T-helper 1 cell (primary cell): ENCODE data around the gene GUCA2A.

Experiments
- DNase-seq, 5 donors: peaks; one replicate each; pipeline ENCODE4 v3.0.0-alpha.2; 2012 to 2020

Gene GUCA2A

GRCh38 chr1:42152907-42153600 is 11.5 kb downstream of the GUCA2A start, which contains the start of gene GUCA2B:
Gene GUCA2B, plus strand, starts transcription at chr1:42153410. Its CDS starts 41 bp downstream, at chr1:42153451.
- no peak for DNase-seq

- no peak for DNase-seq
Observed at GRCh38 chr1:42152119-42152518, 12.4 kb downstream of the GUCA2A start.

DNA sequence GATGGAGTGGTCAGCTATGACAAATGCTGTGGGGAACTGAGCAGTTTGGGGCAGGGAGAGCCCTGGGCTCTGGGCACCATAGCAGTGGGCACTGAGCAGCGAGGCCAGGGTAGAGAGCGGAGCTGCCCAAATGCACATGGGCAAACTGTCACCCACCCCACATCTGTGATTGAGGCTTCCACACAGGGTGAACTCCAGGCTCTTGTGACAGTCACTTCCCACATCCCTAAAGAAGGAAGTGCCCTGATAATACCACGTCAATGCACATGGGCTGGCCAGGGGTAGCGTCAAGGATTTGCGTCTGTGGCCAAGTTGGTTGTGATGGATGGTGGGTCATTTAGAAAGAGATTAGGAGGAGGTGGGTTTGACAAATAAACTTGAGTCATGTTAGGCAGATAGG is 13.9 kb downstream of the GUCA2A start:
- DNase-seq, result no peak

- DNase-seq, result no peak
Observed at GRCh38 chr1:42148166-42148565, 16.4 kb downstream of the GUCA2A start.

DNA sequence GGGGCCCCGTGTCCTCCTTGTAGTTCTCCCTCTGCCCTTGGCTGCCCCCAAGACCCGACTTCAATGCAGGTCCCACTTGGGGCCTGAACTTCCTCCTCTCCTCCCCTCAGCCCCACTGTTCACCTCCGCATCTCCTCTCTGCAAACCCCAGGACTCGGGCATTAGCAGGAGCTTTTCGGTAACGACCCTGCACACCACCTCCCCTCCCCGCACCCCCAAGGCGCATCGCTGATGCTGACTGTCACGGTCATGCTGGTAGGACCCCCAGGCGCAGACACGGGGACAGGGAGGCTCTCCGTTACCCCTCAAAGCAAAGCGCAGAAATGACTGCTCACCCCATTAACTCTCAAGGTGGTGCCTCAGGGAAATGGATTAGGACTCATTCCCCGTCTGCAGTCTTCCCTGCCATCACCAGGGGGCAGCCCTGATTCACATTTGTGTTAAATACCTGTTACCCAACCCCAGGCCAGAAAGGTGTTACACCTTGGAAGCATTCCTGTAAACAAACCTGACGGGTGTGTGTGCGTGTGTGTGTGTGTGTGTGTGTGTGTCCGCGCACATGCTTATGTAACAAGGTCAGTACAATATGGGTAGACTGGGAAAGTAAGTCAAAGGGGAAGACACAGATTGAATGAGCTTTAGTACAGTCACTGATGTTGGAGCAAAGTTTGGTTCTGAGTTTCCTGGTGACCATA is 17.8 kb downstream of the GUCA2A start:
- peak; percentile 22 to 57 (median 41) for DNase-seq

DNA sequence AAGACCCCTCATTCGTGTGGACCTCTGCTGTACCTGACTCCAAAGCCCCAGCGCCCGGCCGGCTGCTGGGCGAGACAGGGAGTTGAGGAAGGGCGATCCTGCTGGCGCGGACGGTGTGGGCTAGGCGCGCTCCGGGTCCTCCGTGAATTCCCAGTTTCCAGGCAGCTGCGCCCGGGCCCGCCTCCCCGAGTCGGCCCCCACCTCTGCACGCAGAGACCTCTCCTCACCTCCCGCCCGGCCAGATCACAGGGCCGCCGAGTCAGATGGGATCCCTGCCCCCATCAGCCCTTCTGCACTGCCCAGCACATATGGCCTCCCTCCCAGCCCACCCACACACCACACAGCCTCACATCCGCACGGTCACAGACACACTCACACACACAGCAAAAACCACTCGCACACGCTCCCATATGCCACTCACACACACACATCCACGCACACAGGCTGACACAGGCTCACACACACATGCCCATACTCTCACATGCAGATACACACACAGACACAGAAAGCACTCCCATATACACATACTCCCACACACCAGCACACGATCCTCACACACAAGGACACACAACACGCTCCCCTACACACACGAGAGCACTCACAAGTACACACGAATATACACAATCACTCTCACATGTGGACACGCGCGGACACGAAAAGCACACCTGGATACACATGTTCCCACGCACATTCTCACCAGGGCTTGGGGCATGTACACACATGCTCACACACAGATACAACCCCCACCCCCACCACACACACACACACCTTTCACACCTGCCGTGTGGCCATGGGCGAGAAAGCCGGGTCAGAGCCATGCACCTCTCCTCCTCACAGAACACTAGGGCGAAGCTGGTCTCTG is 18.6 kb downstream of the GUCA2A start:
- no peak for DNase-seq

- no peak for DNase-seq
Observed at GRCh38 chr1:42145389-42145716, 19.2 kb downstream of the GUCA2A start.

DNA sequence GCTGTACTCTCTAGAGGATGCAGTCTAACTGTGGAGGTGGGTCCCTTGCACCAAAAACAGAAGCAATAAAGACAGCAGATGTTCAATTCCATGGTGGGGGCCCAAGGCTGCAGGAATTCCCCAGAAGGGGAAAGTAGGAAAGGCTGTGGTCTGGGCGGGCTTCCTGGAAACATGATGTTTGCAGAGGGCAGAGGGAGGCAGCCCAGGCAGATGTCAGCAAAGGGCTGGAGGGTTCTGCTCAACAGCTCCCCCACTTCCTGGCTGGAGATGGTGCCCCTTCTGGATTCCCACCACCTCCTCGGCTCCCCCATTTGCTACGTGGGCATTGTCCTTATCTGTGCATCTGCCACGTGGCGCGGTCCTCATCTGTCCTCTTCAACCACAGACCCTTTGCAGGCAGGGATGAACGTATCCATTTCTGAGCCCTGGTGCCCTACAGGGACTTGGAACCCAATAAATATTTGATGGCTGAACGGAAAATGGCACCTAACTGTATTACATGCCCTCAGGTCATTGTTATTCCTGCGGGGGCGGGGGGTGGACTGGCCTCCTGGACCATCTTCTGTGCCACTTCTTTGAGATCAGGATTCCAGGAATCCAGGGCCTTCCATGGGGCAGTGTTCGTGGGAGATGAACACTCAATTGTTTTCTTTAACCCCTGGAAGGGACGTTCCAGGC is 19.7 kb downstream of the GUCA2A start:
- no peak for DNase-seq

GRCh38 chr1:42143896-42144710 is 20.4 kb downstream of the GUCA2A start:
- DNase-seq, result no peak

DNA sequence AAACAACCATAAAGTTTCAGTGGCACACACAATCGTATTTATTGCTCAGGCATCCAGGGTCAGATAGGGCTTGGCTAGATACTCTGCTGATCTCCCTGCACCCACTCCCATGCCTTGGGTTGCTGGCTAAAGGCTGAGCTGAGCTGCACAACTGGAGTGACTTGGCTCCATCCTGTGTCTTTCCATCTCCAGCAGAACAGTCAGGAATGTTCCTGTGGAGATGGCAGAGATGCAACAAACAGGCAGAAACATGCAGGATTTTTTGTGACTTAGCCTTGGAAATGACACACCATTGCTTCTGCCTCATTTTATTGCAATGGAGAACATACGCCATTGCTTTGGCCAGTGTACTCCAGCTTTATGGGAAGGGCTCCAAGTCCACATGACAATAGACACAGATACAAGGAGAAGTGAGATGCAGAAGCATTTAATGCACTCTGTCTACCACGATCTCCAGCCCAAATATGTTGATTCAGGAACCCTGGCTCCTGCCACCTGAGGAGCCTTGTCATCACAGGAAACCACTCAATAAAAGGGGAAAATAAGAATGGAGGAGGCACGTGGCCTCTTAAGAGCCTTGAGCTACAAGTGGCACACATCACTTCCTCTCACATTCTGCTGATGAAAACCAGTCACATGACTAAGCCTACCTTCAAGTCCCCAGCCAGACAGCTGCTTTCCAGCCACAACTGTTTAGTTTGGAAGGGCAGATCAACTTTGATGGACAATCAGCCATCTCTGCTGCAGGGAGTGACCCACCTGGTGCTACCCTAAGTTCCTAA is 21.5 kb downstream of the GUCA2A start:
- DNase-seq, result no peak

DNA sequence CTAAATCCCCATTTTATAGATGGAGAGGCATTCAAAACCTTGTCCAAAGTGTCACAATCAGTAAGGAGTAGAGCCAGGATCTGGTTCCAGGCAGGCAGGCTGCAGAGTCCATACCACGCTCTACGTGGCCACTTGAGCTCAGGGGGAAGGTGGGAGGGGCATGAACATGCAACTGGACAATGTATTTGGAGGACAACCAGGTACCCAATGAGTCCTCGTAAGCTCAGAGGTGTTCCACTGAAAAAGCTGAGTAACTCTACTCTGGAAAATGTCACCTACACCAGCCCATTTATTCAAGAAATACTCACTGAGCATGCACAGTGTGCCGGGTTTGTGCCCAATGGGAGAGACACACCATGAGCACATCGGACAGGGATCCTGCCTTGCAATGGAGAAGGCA is 22.6 kb downstream of the GUCA2A start:
- no peak for DNase-seq

DNA sequence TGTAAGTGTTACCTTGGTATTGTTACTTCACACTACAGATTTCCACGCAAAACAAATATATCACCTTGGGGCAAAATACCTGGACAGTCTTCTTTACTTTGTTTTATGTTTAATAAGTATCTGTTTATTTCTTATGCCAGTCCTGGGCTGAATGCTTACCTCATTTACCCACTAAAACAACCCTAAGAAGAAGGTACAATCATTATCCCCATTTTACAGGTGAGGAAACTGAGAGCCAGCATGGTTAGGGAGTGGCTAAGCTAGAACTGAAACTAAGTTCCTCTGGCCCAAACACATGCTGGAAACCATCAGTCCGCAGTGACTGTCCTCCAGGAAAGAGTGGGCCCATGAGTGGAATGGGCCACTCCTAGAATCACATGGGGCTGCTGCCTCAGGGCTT is 24.4 kb downstream of the GUCA2A start:
- DNase-seq, result no peak

DNA sequence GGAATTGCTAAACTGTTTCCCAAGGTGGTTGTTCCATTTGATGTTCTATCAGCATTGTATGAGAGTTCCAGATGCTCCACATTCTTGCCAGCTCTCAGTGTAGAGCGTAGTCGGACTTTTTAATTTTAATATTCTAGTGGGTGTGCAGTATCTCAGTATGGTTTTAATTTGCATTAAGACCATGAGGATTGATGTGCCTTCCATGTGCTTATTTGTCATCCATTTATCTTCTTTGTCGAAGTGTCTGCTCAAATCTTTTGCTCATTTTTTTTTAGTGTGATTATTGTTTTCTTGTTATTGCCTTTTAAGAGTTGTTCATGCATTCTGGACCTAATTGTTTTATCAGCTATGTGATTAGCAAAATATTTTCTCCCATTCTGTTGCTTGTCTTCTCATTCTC is 25.1 kb downstream of the GUCA2A start:
- no peak for DNase-seq

DNA sequence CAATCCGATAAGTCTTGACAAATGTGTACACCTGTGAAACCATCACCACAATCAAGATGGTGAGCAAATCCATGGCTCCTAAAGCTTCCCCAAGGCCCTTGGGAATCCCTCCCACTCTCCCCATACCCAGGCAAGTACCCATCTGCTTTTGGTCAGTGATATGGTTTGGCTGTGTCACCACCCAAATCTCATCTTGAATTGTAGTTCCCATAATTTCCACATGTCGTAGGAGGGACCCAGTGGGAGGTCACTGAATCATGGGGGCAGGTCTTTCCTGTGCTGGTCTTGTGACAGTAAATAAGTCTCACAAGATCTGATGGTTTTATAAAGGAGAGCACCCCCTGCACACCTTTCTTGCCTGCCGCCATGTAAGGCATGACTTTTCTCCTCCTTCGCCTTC is 26.0 kb downstream of the GUCA2A start:
- no peak for DNase-seq

GRCh38 chr1:42137766-42138165 is 26.8 kb downstream of the GUCA2A start:
- DNase-seq, result no peak

GRCh38 chr1:42136466-42136865 is 28.1 kb downstream of the GUCA2A start:
- no peak for DNase-seq

DNA sequence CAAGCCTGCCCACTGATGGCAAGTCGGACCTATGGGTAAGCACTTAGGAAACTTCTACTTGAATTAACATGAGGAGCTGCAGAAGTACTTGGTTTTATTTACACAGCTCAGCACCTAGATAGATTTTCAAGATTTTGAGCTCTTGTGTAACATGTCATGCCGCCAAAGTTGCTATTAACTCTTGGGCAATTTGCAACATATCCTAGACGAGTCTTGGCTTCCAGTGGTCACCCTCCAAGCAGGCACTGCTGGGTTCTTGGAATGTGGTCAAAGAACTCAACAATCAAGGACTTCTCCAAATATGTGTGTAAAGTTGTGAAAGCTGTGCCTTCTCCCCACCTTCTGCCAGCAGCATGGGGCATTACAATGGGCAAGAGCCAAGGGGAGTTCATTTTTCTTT is 29.1 kb downstream of the GUCA2A start:
- DNase-seq, result no peak

DNA sequence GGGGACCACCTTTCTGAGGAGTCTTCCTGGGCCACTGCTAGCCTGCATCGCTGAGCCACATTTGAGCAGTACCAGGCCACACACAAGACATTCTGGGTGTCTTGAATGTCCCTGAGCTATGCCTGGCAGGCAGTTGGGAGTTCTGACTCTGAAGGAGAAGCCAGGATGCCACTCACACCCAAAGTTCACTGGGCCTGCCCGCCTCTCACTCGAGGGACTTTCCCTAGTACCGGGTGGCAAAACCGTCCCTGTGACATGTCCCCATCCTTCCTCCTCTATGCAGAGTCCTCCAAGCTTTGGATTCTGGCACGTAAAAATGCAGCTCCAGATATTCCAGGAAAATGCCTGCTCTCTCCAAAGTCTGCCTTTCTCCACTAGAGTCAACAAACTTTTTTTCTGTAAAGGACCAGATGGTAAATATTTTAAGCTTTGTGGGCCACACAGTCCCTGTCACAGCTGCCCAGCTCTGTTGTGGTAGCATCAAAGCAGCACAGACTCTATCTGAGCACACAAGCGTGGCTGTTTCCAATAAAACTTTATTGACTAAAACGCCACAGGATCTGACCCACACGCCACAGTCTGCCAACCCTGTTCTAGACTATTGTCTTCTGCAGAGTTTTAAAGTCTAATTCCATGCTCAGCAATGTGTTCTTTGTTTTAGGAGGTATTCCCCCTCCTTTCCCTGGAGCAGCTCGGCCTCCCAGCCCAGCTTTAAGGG is 30.6 kb downstream of the GUCA2A start:
- no peak for DNase-seq

- no peak for DNase-seq
Observed at GRCh38 chr1:42133390-42133789, 31.2 kb downstream of the GUCA2A start.

GRCh38 chr1:42130061-42130660 is 34.4 kb downstream of the GUCA2A start:
- no peak for DNase-seq
